Smooth muscle cell (in vitro differentiated cells): ENCODE measurements around the gene UCN2. TPM values are rescaled to one million over a fixed set of nuclear protein-coding genes. Genes with fewer than 3 reads are reported as not detected.

Source experiments
- DNase-seq: peaks from one replicate; lab custom pipeline; 2025; ENCODE audit not compliant: unreplicated experiment; lab: John Stamatoyannopoulos, UW
- H2AFZ ChIP-seq: fragments of 200-600 bp; sonication (generic); 2 replicates; pipeline ENCODE4 v1.6.0; 2016; ENCODE audit warnings: antibody characterized with exemption, low read depth, mild to moderate bottlenecking
- H3F3A ChIP-seq: fragments of 200-600 bp; sonication (generic); 2 replicates; pipeline ENCODE4 v1.6.0; 2017; ENCODE audit warnings: antibody characterized with exemption, low read depth
- H3K27ac ChIP-seq: fragments of 200-600 bp; sonication (generic); 2 replicates; pipeline ENCODE4 v1.5.1; 2016; ENCODE audit warnings: low read depth, mild to moderate bottlenecking
- H3K27me3 ChIP-seq: fragments of 200-600 bp; sonication (generic); 2 replicates; pipeline ENCODE4 v1.6.1; 2016; ENCODE audit warnings: low read depth, mild to moderate bottlenecking
- H3K36me3 ChIP-seq: fragments of 200-600 bp; sonication (generic); 2 replicates; pipeline ENCODE4 v1.5.1; 2016; ENCODE audit warnings: low read depth
- H3K4me1 ChIP-seq: fragments of 200-600 bp; sonication (generic); 2 replicates; pipeline ENCODE4 v1.5.1; 2016; ENCODE audit warnings: low read depth
- H3K4me2 ChIP-seq: fragments of 200-600 bp; sonication (generic); 2 replicates; pipeline ENCODE4 v1.6.0; 2016; ENCODE audit warnings: mild to moderate bottlenecking
- H3K4me3 ChIP-seq: fragments of 200-600 bp; sonication (generic); 2 replicates; pipeline ENCODE4 v1.5.1; 2016; ENCODE audit warnings: mild to moderate bottlenecking
- H3K79me2 ChIP-seq: fragments of 200-600 bp; sonication (generic); 2 replicates; pipeline ENCODE4 v1.6.0; 2016; ENCODE audit warnings: low read depth, mild to moderate bottlenecking
- H3K9ac ChIP-seq: fragments of 200-600 bp; sonication (generic); 2 replicates; pipeline ENCODE4 v1.6.0; 2016; ENCODE audit warnings: low read depth
- H3K9me3 ChIP-seq: fragments of 200-600 bp; sonication (generic); replicated peaks from 2 replicates; pipeline ENCODE4 v1.5.1; 2016; ENCODE audit warnings: low read depth
- H4K20me1 ChIP-seq: fragments of 200-600 bp; sonication (generic); 2 replicates; pipeline ENCODE4 v1.6.0; 2016; ENCODE audit warnings: low read depth
- WGBS: methylation state at CpG from one replicate; pipeline ENCODE4 v1.1.7; 2016; ENCODE audit warnings: low lambda C conversion rate; 5-methylcytosine and 5-hydroxymethylcytosine counted together
- polyA plus RNA-seq: library from polyadenylated mRNA; unstranded; fragments of >200 nt; fragmentation: Nextera tagmentation; extraction: Ambion mirVana; gene quantifications from 2 replicates; pipeline ENCODE4 v1.2.1, GENCODE V29; 2016
- total RNA-seq: library from RNA; depleted of rRNA; stranded (reverse); fragments of >200 nt; gene quantifications from 2 replicates; pipeline ENCODE4 v1.2.3, GENCODE V29; 2014
- TF ChIP-seq, protein P1 (sequence below): fragments of 200-600 bp; sonication (generic); IDR thresholded peaks from 2 replicates; pipeline ENCODE4 v1.5.1; 2017; ENCODE audit warnings: borderline replicate concordance, mild to moderate bottlenecking, antibody characterized with exemption; ENCODE audit not compliant: insufficient read depth, poor library complexity, severe bottlenecking

UCN2 gene
- total and polyA plus RNA-seq, 2 experiments from 2014 or later = 4.3 to 7.0 TPM

DNA sequence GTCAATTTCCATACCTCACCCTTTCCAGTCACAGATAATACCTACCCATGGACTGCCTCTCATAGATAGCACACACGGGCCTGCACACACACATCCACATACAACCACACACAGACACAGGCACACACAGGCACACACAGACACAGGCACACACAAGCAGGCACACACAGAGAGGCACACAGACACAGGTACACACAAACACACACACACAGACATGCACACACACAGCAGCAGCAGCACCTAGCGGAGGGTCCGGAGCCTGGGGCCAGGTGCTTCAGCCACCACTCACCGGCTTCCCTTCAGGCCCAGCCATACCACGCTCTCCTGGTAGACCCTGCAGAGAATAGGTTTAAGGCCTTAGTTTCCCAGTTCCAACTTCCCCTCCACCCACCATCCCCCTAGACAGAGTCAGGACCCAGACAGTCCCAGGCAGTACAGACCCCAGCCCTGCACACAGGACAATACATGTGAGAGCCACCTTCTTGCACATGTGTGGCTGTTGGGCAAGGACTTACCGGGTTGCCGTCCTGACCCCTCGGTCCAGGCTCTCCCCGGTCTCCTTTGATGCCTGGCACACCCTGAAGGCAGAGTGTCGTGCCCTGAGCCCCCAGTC, 10.5 kb upstream of the UCN2 start:
- 96% methylated on average over 10 of the region's 10 CpGs for WGBS
- TF ChIP-seq, protein P1, sequence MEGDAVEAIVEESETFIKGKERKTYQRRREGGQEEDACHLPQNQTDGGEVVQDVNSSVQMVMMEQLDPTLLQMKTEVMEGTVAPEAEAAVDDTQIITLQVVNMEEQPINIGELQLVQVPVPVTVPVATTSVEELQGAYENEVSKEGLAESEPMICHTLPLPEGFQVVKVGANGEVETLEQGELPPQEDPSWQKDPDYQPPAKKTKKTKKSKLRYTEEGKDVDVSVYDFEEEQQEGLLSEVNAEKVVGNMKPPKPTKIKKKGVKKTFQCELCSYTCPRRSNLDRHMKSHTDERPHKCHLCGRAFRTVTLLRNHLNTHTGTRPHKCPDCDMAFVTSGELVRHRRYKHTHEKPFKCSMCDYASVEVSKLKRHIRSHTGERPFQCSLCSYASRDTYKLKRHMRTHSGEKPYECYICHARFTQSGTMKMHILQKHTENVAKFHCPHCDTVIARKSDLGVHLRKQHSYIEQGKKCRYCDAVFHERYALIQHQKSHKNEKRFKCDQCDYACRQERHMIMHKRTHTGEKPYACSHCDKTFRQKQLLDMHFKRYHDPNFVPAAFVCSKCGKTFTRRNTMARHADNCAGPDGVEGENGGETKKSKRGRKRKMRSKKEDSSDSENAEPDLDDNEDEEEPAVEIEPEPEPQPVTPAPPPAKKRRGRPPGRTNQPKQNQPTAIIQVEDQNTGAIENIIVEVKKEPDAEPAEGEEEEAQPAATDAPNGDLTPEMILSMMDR = no peak
- Histone ChIP-seq H3K4me1 (no peaks in the 10 kb centered on the region), H3K4me2 (no peak overlapping the region), H3K9ac (no peak overlapping the region), H3K9me3 (no peaks in the 10 kb centered on the region), H3K27me3 (no peaks in the 10 kb centered on the region), H3K79me2 (no peaks in the 10 kb centered on the region), H2AFZ (no peak overlapping the region), H4K20me1 (no peaks in the 10 kb centered on the region), H3K27ac (no peak overlapping the region), H3K36me3 (peaks cover 3% of the 10 kb centered on the region), H3K4me3 (no peak overlapping the region), H3F3A (no peaks in the 10 kb centered on the region)
- DNase-seq = no peak

DNA sequence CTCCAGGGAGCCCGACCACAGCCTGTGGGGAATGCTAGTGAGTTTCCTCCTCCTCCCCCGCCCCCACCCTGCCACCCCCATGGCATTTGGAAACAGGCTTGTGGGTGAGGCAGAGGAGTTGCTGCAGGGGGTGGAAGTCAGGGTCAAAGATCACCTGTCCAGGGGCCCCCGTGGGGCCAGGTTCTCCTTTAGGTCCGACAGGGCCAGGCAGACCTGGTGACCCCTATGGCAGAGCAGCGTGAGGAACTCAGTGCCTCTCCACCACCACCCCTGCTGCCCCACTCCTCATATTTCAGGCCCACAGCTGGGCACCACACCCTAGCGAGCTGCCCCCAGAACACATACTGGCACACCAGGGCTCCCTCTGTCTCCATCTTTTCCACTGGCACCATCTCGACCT, 8.9 kb upstream of the UCN2 start:
- H3K27ac ChIP-seq = no peak overlapping the region
- H3K27me3 ChIP-seq = no peaks in the 10 kb centered on the region
- H3K9ac ChIP-seq = no peak overlapping the region
- TF ChIP-seq, protein P1 = no peak
- no peak overlapping the region for H3K4me3 ChIP-seq
- H3K36me3 ChIP-seq = peaks cover 3% of the 10 kb centered on the region
- DNase-seq = no peak
- no peaks in the 10 kb centered on the region for H3K9me3 ChIP-seq
- H3K4me2 ChIP-seq = no peak overlapping the region
- no peaks in the 10 kb centered on the region for H4K20me1 ChIP-seq
- H3K4me1 ChIP-seq = no peaks in the 10 kb centered on the region
- no peak overlapping the region for H2AFZ ChIP-seq
- 92% methylated on average over 6 of the region's 7 CpGs for WGBS
- H3F3A ChIP-seq = no peaks in the 10 kb centered on the region
- H3K79me2 ChIP-seq = no peaks in the 10 kb centered on the region

DNA sequence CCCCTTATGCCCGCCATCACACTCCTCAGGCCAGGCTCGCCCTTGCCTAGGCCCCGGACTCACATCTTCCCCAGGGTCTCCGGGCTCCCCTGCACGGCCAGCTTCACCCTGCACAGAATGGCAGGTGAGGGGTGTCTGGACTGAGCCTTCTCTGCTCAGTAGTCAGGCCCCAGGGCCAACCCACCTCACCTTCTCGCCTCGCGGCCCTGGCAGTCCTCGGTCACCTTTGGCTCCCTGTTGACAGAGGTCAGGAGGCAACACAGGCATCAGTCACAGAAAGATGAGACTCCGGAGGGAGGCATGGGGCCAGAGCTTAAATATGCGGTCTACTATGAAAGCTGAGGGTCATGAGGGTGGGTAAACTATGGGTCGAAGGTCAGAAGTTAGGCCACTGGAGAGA, 8.4 kb upstream of the UCN2 start:
- no peaks in the 10 kb centered on the region for H3F3A ChIP-seq
- no peak overlapping the region for H3K4me3 ChIP-seq
- no peaks in the 10 kb centered on the region for H4K20me1 ChIP-seq
- no peaks in the 10 kb centered on the region for H3K27me3 ChIP-seq
- H3K36me3 ChIP-seq = no peaks in the 10 kb centered on the region
- TF ChIP-seq, protein P1 = no peak
- no peaks in the 10 kb centered on the region for H3K9me3 ChIP-seq
- H3K79me2 ChIP-seq = no peaks in the 10 kb centered on the region
- DNase-seq = no peak
- H3K4me1 ChIP-seq = no peaks in the 10 kb centered on the region
- H2AFZ ChIP-seq = no peak overlapping the region
- WGBS = 96% methylated on average over 12 of the region's 12 CpGs
- no peak overlapping the region for H3K4me2 ChIP-seq
- H3K9ac ChIP-seq = no peak overlapping the region
- no peak overlapping the region for H3K27ac ChIP-seq

DNA sequence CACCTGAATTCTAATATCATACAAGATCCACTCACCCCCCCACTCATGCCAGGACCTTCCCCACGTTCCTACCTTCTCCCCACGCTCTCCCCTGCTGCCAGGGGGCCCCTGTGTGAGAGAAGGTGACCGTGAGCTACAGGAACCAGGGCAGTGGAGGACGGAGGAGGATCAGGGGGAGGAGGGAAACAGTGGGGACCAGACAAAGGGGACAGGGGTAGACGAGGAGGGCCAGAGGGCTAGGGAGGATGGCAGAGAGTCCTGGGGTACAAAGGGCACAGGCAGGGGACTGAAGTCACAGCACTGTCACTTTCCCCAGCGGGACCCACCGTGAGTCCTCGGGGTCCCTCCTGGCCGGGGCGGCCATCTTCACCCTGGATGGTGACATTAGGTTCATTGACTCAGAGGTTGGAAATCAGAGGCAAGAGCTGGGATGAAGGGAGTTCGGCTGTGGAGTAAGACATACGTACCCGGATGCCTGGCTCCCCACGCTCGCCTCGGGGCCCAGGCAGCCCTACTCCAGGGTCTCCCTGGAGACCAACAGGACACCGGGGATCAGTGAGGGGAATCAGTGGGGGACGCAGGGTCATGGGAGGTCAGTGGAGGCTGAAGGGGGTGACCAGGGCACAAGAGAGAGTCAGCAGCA, 6.3 kb upstream of the UCN2 start:
- Histone ChIP-seq H3K9me3 (no peaks in the 10 kb centered on the region), H3K4me2 (no peak overlapping the region), H2AFZ (no peak overlapping the region), H4K20me1 (no peaks in the 10 kb centered on the region), H3K9ac (no peak overlapping the region), H3K36me3 (no peaks in the 10 kb centered on the region), H3K4me3 (no peak overlapping the region), H3K79me2 (no peaks in the 10 kb centered on the region), H3K27me3 (no peaks in the 10 kb centered on the region), H3F3A (peaks cover 5% of the 10 kb centered on the region), H3K4me1 (no peaks in the 10 kb centered on the region), H3K27ac (no peak overlapping the region)
- DNase-seq = no peak
- TF ChIP-seq, protein P1 = no peak
- 95% methylated on average over 17 of the region's 18 CpGs for WGBS
